Stomach (tissue), 4 donors: ENCODE data around the gene SARS1.

Source experiments
- CTCF ChIP-seq, 7 experiments: fragments of 450-650 bp in 4 of 7; fragments of 200-600 bp in 3 of 7; sonication (generic) in 3 of 7; IDR thresholded peaks; one replicate each; pipeline ENCODE4 v1.5.1; 2016 to 2019; ENCODE audit warnings: antibody characterized with exemption in 7 of 7, control low read depth in 2 of 7, mild to moderate bottlenecking in 1 of 7
- EP300 ChIP-seq: sonication (generic); formaldehyde crosslinking; IDR thresholded peaks from one replicate; pipeline ENCODE4 v1.6.1; 2017; ENCODE audit warnings: antibody characterized with exemption
- POLR2A ChIP-seq, 4 donors: fragments of 450-650 bp; IDR thresholded peaks; one replicate each; pipeline ENCODE4 v1.6.1; 2016; ENCODE audit warnings: antibody characterized with exemption in 4 of 4, control low read depth in 2 of 4, mild to moderate bottlenecking in 1 of 4, moderate library complexity in 1 of 4
- POLR2AphosphoS5 ChIP-seq, 3 donors: sonication (generic); formaldehyde crosslinking; IDR thresholded peaks; one replicate each; pipeline ENCODE4 v1.6.1; 2016; ENCODE audit warnings: antibody characterized with exemption in 3 of 3

GRCh38 chr1:109243860-109244552, 30.3 kb downstream of the SARS1 start:
- TF ChIP-seq CTCF (IDR thresholded peaks at IDR 0.05) (no peak), EP300 (no peak), POLR2AphosphoS5 (IDR thresholded peaks at IDR 0.05) (no peak), POLR2A (IDR thresholded peaks at IDR 0.05) (no peak)
